Uterus (tissue), 2 donors: ENCODE data around the gene STATH.

Experiments
- POLR2A ChIP-seq, 2 donors: fragments of 450-650 bp; IDR thresholded peaks; one replicate each; pipeline ENCODE4 v1.6.1; 2016; ENCODE audit warnings: antibody characterized with exemption in 2 of 2, mild to moderate bottlenecking in 1 of 2, moderate library complexity in 1 of 2
- TF ChIP-seq, protein P1 (sequence below), 4 experiments: fragments of 200-600 bp in 2 of 4; fragments of 450-650 bp in 2 of 4; sonication (generic) in 2 of 4; IDR thresholded peaks; one replicate each; pipeline ENCODE4 v1.5.1; 2016 to 2019; ENCODE audit warnings: antibody characterized with exemption in 4 of 4, mild to moderate bottlenecking in 2 of 4, moderate library complexity in 1 of 4

GRCh38 chr4:70008771-70009170, 13.0 kb downstream of the STATH start:
- TF ChIP-seq POLR2A (IDR thresholded peaks at IDR 0.05) = no peak
- TF ChIP-seq, protein P1, sequence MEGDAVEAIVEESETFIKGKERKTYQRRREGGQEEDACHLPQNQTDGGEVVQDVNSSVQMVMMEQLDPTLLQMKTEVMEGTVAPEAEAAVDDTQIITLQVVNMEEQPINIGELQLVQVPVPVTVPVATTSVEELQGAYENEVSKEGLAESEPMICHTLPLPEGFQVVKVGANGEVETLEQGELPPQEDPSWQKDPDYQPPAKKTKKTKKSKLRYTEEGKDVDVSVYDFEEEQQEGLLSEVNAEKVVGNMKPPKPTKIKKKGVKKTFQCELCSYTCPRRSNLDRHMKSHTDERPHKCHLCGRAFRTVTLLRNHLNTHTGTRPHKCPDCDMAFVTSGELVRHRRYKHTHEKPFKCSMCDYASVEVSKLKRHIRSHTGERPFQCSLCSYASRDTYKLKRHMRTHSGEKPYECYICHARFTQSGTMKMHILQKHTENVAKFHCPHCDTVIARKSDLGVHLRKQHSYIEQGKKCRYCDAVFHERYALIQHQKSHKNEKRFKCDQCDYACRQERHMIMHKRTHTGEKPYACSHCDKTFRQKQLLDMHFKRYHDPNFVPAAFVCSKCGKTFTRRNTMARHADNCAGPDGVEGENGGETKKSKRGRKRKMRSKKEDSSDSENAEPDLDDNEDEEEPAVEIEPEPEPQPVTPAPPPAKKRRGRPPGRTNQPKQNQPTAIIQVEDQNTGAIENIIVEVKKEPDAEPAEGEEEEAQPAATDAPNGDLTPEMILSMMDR (IDR thresholded peaks at IDR 0.05) = no peak
